LNCaP clone FGC (cell line): Measurements from ENCODE around the gene ZNF787.
A peak's percentile ranks its signal among the peaks of the same experiment; 100 is the strongest.

Source experiments
- DNase-seq: peaks from one replicate; pipeline ENCODE4 v3.0.0-alpha.2; 2011; ENCODE audit warnings: low read depth
- H3K4me3 ChIP-seq: 2 replicates; pipeline ENCODE4 v1.5.1; 2011; ENCODE audit warnings: mild to moderate bottlenecking, low read depth, low read length, control low read depth
- CTCF ChIP-seq: IDR thresholded peaks from 2 replicates; pipeline ENCODE4 v1.5.1; 2012; ENCODE audit warnings: mild to moderate bottlenecking; ENCODE audit not compliant: control insufficient read depth, insufficient read depth; ENCODE audit errors: extremely low read depth

ZNF787 gene

GRCh38 chr19:56139847-56140582 lies 18.9 kb upstream of the ZNF787 start:
- no peak for TF ChIP-seq CTCF
- DNase-seq = no peak
- H3K4me3 ChIP-seq = peak overlapping the region; percentile 60

- DNase-seq = peak; percentile 75
- no peak for TF ChIP-seq CTCF
- no peak overlapping the region for H3K4me3 ChIP-seq
Observed at GRCh38 chr19:56138069-56138468, 17.0 kb upstream of the ZNF787 start.

- no peak overlapping the region for H3K4me3 ChIP-seq
- no peak for TF ChIP-seq CTCF
- no peak for DNase-seq
Observed at GRCh38 chr19:56137405-56137804, 16.3 kb upstream of the ZNF787 start.

GRCh38 chr19:56136362-56136761 lies 15.3 kb upstream of the ZNF787 start:
- TF ChIP-seq CTCF = no peak
- no peak for DNase-seq
- H3K4me3 ChIP-seq = no peak overlapping the region

GRCh38 chr19:56134654-56134921 lies 13.5 kb upstream of the ZNF787 start:
- no peak for DNase-seq
- no peak for TF ChIP-seq CTCF
- no peak overlapping the region for H3K4me3 ChIP-seq

GRCh38 chr19:56133858-56134653 lies 13.0 kb upstream of the ZNF787 start:
- TF ChIP-seq CTCF = no peak

More at GRCh38 chr19:56133858-56134653, 13.0 kb upstream of the ZNF787 start:
- no peak overlapping the region for H3K4me3 ChIP-seq
- DNase-seq = no peak
